Small intestine (tissue), 7 donors: ENCODE measurements around the gene LIMCH1. TPM values are rescaled to one million over a fixed set of nuclear protein-coding genes. Genes with fewer than 3 reads are reported as not detected.

Experiments
- DNase-seq, 2 donors: peaks; one replicate each; pipeline versions ENCODE4 v3.0.0 to v3.0.0-alpha.2; 2013
- FAIRE-seq: peaks from 2 replicates; lab custom pipeline; 2012; peaks lifted over from hg19 to GRCh38; lab: Jason Lieb, UNC
- H3K27ac ChIP-seq, 3 donors: one replicate each; pipeline ENCODE4 v1.5.1; 2013; ENCODE audit warnings: low read length in 2 of 3, mild to moderate bottlenecking in 2 of 3, control low read depth in 1 of 3, inconsistent platforms in 1 of 3, low read depth in 1 of 3, moderate library complexity in 1 of 3
- H3K27me3 ChIP-seq, 3 donors: one replicate each; pipeline ENCODE4 v1.6.1; 2013; ENCODE audit warnings: low read length in 3 of 3, inconsistent platforms in 1 of 3; ENCODE audit not compliant: control insufficient read depth in 3 of 3, insufficient read depth in 3 of 3
- H3K36me3 ChIP-seq, 3 donors: one replicate each; pipeline ENCODE4 v1.6.1; 2013; ENCODE audit warnings: low read length in 3 of 3, inconsistent platforms in 1 of 3, low read depth in 1 of 3, mild to moderate bottlenecking in 1 of 3, moderate library complexity in 1 of 3; ENCODE audit not compliant: control insufficient read depth in 3 of 3, insufficient read depth in 2 of 3
- H3K4me1 ChIP-seq, 3 donors: one replicate each; pipeline ENCODE4 v1.6.1; 2013; ENCODE audit warnings: low read length in 2 of 3, inconsistent platforms in 1 of 3, low read depth in 1 of 3, mild to moderate bottlenecking in 1 of 3, moderate library complexity in 1 of 3; ENCODE audit not compliant: control insufficient read depth in 3 of 3, insufficient read depth in 2 of 3
- H3K4me3 ChIP-seq, 3 donors: one replicate each; pipeline ENCODE4 v1.5.1; 2013; ENCODE audit warnings: low read length in 3 of 3, control low read depth in 1 of 3, inconsistent platforms in 1 of 3, low read depth in 1 of 3, mild to moderate bottlenecking in 1 of 3, moderate library complexity in 1 of 3
- H3K9me3 ChIP-seq, 2 donors: one replicate each; pipeline ENCODE4 v1.6.1; 2013; ENCODE audit warnings: low read depth in 1 of 2, low read length in 1 of 2; ENCODE audit not compliant: control insufficient read depth in 2 of 2, insufficient read depth in 1 of 2
- WGBS, 3 donors: extraction: QIAGEN DNeasy Blood & Tissue Kit; methylation state at CpG; one replicate each; pipeline ENCODE4 v1.1.7; 2013; 5-methylcytosine and 5-hydroxymethylcytosine counted together
- polyA plus RNA-seq, 4 donors: library from polyadenylated mRNA; stranded (reverse) in 3 of 4; unstranded in 1 of 4; fragments of 200-250 nt in 3 of 4; fragments of 120-200 nt in 1 of 4; gene quantifications; one replicate each; pipeline versions ENCODE4 v1.2.1 to v1.2.3, GENCODE V29; 2013
- donor health status: healthy with polysubstance abuse.
- donor health status: control.
- donor health status: control.
- donor health status: Bipolar disorder and iron deficiency.
- donor health status: healthy.

LIMCH1 gene
- polyA plus RNA-seq, 4 donors: 1.6 to 10.8 (median 4.1) TPM

- 56 to 75% (median 56%) methylated on average over 4 of the region's 4 CpGs for WGBS, 3 donors
- Histone ChIP-seq H3K27ac (no peak overlapping the region), H3K9me3 (no peaks in the 10 kb centered on the region), H3K4me3 (no peak overlapping the region), H3K27me3 (no peaks in the 10 kb centered on the region), H3K4me1 (no peaks in the 10 kb centered on the region), H3K36me3 (peaks cover 0 to 2% (median 0%) of the 10 kb centered on the region in 3 donors)
- FAIRE-seq (no peak), DNase-seq (no peak)
These were observed 142.0 kb downstream of the LIMCH1 start for GRCh38 chr4:41679991-41680390.

- FAIRE-seq (no peak), DNase-seq (no peak)
- Histone ChIP-seq H3K27me3 (no peaks in the 10 kb centered on the region), H3K36me3 (peaks cover 0 to 2% (median 0%) of the 10 kb centered on the region in 3 donors), H3K27ac (no peak overlapping the region), H3K4me3 (no peak overlapping the region), H3K9me3 (no peaks in the 10 kb centered on the region), H3K4me1 (no peaks in the 10 kb centered on the region)
- 63 to 81% (median 79%) methylated on average over 2 of the region's 2 CpGs for WGBS, 3 donors
These were observed 143.1 kb downstream of the LIMCH1 start for GRCh38 chr4:41681054-41681453.

GRCh38 chr4:41683326-41683725 lies 145.4 kb downstream of the LIMCH1 start:
- no peak for DNase-seq
- no peak for FAIRE-seq
- Histone ChIP-seq H3K36me3 (peaks cover 0 to 2% (median 0%) of the 10 kb centered on the region in 3 donors), H3K9me3 (no peaks in the 10 kb centered on the region), H3K4me1 (no peaks in the 10 kb centered on the region), H3K27ac (no peak overlapping the region), H3K4me3 (no peak overlapping the region), H3K27me3 (no peaks in the 10 kb centered on the region)

GRCh38 chr4:41686893-41687292 lies 148.9 kb downstream of the LIMCH1 start:
- Histone ChIP-seq H3K9me3 (no peaks in the 10 kb centered on the region), H3K4me3 (no peak overlapping the region), H3K27ac (no peak overlapping the region), H3K36me3 (no peaks in the 10 kb centered on the region), H3K4me1 (no peaks in the 10 kb centered on the region), H3K27me3 (no peaks in the 10 kb centered on the region)
- 81 to 91% (median 82%) methylated on average over 8 of the region's 8 CpGs for WGBS, 3 donors
- FAIRE-seq (no peak), DNase-seq (no peak)

DNA sequence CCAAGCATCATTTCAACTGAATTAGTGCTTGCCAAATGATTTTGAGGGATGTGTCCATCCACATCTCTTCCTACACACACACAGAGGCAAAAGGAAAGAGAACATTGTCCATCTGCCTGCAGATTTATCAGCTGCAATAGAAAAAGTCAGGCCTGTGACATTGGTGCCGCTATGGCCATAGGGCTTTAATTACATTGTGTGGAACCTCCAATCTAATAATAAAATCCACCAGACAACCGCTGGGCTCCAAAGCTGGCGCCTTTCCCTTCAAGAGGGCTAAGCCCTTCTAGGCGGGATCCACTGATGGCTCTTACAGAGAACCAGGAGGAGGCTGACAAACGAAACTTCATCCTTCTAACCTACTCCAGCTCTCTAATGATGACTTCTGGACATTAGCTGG lies 150.0 kb downstream of the LIMCH1 start:
- no peaks in the 10 kb centered on the region for H3K36me3 ChIP-seq
- DNase-seq (no peak), FAIRE-seq (no peak)
- H3K27me3 ChIP-seq: no peaks in the 10 kb centered on the region
- no peaks in the 10 kb centered on the region for H3K4me1 ChIP-seq
- no peak overlapping the region for H3K27ac ChIP-seq
- H3K9me3 ChIP-seq: no peaks in the 10 kb centered on the region
- no peak overlapping the region for H3K4me3 ChIP-seq
- whole genome bisulfite sequencing, 3 donors: 72 to 87% (median 78%) methylated on average over 5 of the region's 5 CpGs

GRCh38 chr4:41692717-41693345 lies 154.9 kb downstream of the LIMCH1 start:
- FAIRE-seq: no peak
- Histone ChIP-seq H3K9me3 (no peaks in the 10 kb centered on the region), H3K36me3 (no peaks in the 10 kb centered on the region), H3K4me1 (no peaks in the 10 kb centered on the region), H3K27ac (no peak overlapping the region), H3K4me3 (no peak overlapping the region), H3K27me3 (peaks cover 0 to 3% (median 0%) of the 10 kb centered on the region in 3 donors)
- peak; percentile 44 to 67 for DNase-seq
- WGBS, 3 donors: 11 to 40% (median 24%) methylated on average over 12 of the region's 12 CpGs

GRCh38 chr4:41693629-41694028 lies 155.7 kb downstream of the LIMCH1 start:
- Histone ChIP-seq H3K4me3 (no peak overlapping the region), H3K27me3 (peaks cover 0 to 3% (median 0%) of the 10 kb centered on the region in 3 donors), H3K4me1 (no peaks in the 10 kb centered on the region), H3K36me3 (no peaks in the 10 kb centered on the region), H3K9me3 (no peaks in the 10 kb centered on the region), H3K27ac (no peak overlapping the region)
- FAIRE-seq (peak; percentile 85), DNase-seq (peak; percentile 12 to 23)
- 9 to 37% (median 33%) methylated on average over 2 of the region's 2 CpGs for WGBS, 3 donors

- FAIRE-seq: no peak
- Histone ChIP-seq H3K9me3 (no peaks in the 10 kb centered on the region), H3K4me3 (no peak overlapping the region), H3K36me3 (no peaks in the 10 kb centered on the region), H3K4me1 (no peaks in the 10 kb centered on the region), H3K27me3 (peaks cover 0 to 3% (median 0%) of the 10 kb centered on the region in 3 donors), H3K27ac (no peak overlapping the region)
- WGBS, 3 donors: 70 to 85% (median 77%) methylated on average over 3 of the region's 3 CpGs
- DNase-seq: no peak
These were observed 158.2 kb downstream of the LIMCH1 start for GRCh38 chr4:41696131-41696530.

DNA sequence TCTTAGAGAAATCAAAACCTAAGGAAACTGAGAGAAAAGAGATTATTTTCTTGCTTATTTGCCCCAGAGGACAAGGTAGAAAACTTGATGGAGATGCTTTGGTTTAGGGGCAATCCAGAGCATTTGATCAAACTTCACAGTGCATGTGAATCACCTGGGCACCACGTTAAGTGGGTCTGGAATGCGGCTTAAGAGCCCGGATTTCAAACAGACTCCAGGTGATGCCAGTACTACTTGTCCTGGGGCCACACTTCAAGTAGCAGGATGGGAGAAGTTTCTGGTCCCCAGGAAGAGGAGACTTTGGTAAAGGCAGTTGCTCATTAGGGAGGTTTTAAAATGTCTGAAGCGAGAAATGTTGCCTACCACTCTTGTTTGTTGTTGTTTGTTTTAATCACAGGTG lies 158.8 kb downstream of the LIMCH1 start:
- Histone ChIP-seq H3K4me3 (no peak overlapping the region), H3K4me1 (no peaks in the 10 kb centered on the region), H3K27me3 (peaks cover 0 to 3% (median 0%) of the 10 kb centered on the region in 3 donors), H3K27ac (no peak overlapping the region), H3K36me3 (no peaks in the 10 kb centered on the region), H3K9me3 (no peaks in the 10 kb centered on the region)
- FAIRE-seq: no peak
- WGBS, 3 donors: 57 to 73% (median 57%) methylated on average over 4 of the region's 4 CpGs
- DNase-seq: no peak
